Skeletal muscle satellite cell (primary cell): ENCODE results near the gene NFKBIZ.

Source experiments
- H3K27me3 ChIP-seq: 2 replicates; pipeline ENCODE4 v1.7.0; 2013; ENCODE audit warnings: low read length; ENCODE audit not compliant: control insufficient read depth, insufficient read depth
- H3K36me3 ChIP-seq: 2 replicates; pipeline ENCODE4 v1.7.0; 2013; ENCODE audit warnings: mild to moderate bottlenecking, control low read depth, low read length; ENCODE audit not compliant: insufficient read depth
- H3K4me1 ChIP-seq: 2 replicates; pipeline ENCODE4 v1.7.0; 2013; ENCODE audit warnings: low read length; ENCODE audit not compliant: control insufficient read depth, insufficient read depth
- H3K4me2 ChIP-seq: 2 replicates; pipeline ENCODE4 v1.7.0; 2013; ENCODE audit warnings: mild to moderate bottlenecking, low read length
- H3K4me3 ChIP-seq: 2 replicates; pipeline ENCODE4 v1.7.0; 2013; ENCODE audit warnings: low read length
- H3K9ac ChIP-seq: 2 replicates; pipeline ENCODE4 v1.7.0; 2013; ENCODE audit warnings: mild to moderate bottlenecking, low read depth, low read length, moderate library complexity
- H3K9me3 ChIP-seq: replicated peaks from 2 replicates; pipeline ENCODE4 v1.7.0; 2013; ENCODE audit warnings: mild to moderate bottlenecking, control low read depth, low read length

The NFKBIZ gene

GRCh38 chr3:101851850-101852714, 2.8 kb downstream of the NFKBIZ start:
- no peaks in the 10 kb centered on the region for H3K9me3 ChIP-seq
- no peaks in the 10 kb centered on the region for H3K27me3 ChIP-seq
- H3K4me3 ChIP-seq: peak overlapping the region; percentile 82
- H3K36me3 ChIP-seq: peaks cover 73% of the 10 kb centered on the region
- peak overlapping the region; percentile 86 for H3K4me2 ChIP-seq
- peaks cover 53% of the 10 kb centered on the region for H3K4me1 ChIP-seq
- H3K9ac ChIP-seq: peak overlapping the region; percentile 99

- H3K9ac ChIP-seq: peak overlapping the region; percentile 99
- H3K4me1 ChIP-seq: peaks cover 56% of the 10 kb centered on the region
- H3K4me2 ChIP-seq: peak overlapping the region; percentile 86
- no peaks in the 10 kb centered on the region for H3K27me3 ChIP-seq
- peak overlapping the region; percentile 82 for H3K4me3 ChIP-seq
- H3K36me3 ChIP-seq: peaks cover 84% of the 10 kb centered on the region
- no peaks in the 10 kb centered on the region for H3K9me3 ChIP-seq
These were observed 3.9 kb downstream of the NFKBIZ start for GRCh38 chr3:101852983-101853840.

- peaks cover 53% of the 10 kb centered on the region for H3K4me1 ChIP-seq
- H3K4me2 ChIP-seq: peak overlapping the region; percentile 86
- H3K4me3 ChIP-seq: no peak overlapping the region
- H3K9me3 ChIP-seq: no peaks in the 10 kb centered on the region
- peak overlapping the region; percentile 99 for H3K9ac ChIP-seq
- no peaks in the 10 kb centered on the region for H3K27me3 ChIP-seq
- peaks cover 92% of the 10 kb centered on the region for H3K36me3 ChIP-seq
These were observed 4.7 kb downstream of the NFKBIZ start for GRCh38 chr3:101853982-101854381.

GRCh38 chr3:101854608-101855304, 5.4 kb downstream of the NFKBIZ start:
- peaks cover 97% of the 10 kb centered on the region for H3K36me3 ChIP-seq
- H3K9me3 ChIP-seq: no peaks in the 10 kb centered on the region
- no peak overlapping the region for H3K4me3 ChIP-seq
- H3K27me3 ChIP-seq: no peaks in the 10 kb centered on the region
- peak overlapping the region; percentile 13 for H3K4me2 ChIP-seq
- peaks cover 55% of the 10 kb centered on the region for H3K4me1 ChIP-seq
- H3K9ac ChIP-seq: peak overlapping the region; percentile 99

- H3K4me2 ChIP-seq: peak overlapping the region; percentile 49
- H3K4me1 ChIP-seq: peaks cover 51% of the 10 kb centered on the region
- no peaks in the 10 kb centered on the region for H3K27me3 ChIP-seq
- peaks cover 98% of the 10 kb centered on the region for H3K36me3 ChIP-seq
- no peaks in the 10 kb centered on the region for H3K9me3 ChIP-seq
- no peak overlapping the region for H3K4me3 ChIP-seq
- H3K9ac ChIP-seq: peak overlapping the region; percentile 25
These were observed 8.0 kb downstream of the NFKBIZ start for GRCh38 chr3:101857301-101857741.

GRCh38 chr3:101858464-101859030, 9.2 kb downstream of the NFKBIZ start:
- H3K9me3 ChIP-seq: no peaks in the 10 kb centered on the region
- H3K4me2 ChIP-seq: peak overlapping the region; percentile 27
- peak overlapping the region; percentile 25 for H3K9ac ChIP-seq
- H3K36me3 ChIP-seq: peaks cover 86% of the 10 kb centered on the region
- H3K4me3 ChIP-seq: no peak overlapping the region
- no peaks in the 10 kb centered on the region for H3K27me3 ChIP-seq
- H3K4me1 ChIP-seq: peaks cover 39% of the 10 kb centered on the region

GRCh38 chr3:101859882-101860448, 10.7 kb downstream of the NFKBIZ start:
- no peak overlapping the region for H3K4me3 ChIP-seq
- H3K9ac ChIP-seq: no peak overlapping the region
- peaks cover 72% of the 10 kb centered on the region for H3K36me3 ChIP-seq
- H3K27me3 ChIP-seq: no peaks in the 10 kb centered on the region
- H3K9me3 ChIP-seq: no peaks in the 10 kb centered on the region
- H3K4me1 ChIP-seq: peaks cover 26% of the 10 kb centered on the region
- no peak overlapping the region for H3K4me2 ChIP-seq

- H3K9ac ChIP-seq: no peak overlapping the region
- no peak overlapping the region for H3K4me3 ChIP-seq
- H3K36me3 ChIP-seq: peaks cover 61% of the 10 kb centered on the region
- H3K4me2 ChIP-seq: no peak overlapping the region
- no peaks in the 10 kb centered on the region for H3K9me3 ChIP-seq
- H3K4me1 ChIP-seq: peaks cover 31% of the 10 kb centered on the region
- no peaks in the 10 kb centered on the region for H3K27me3 ChIP-seq
These were observed 12.0 kb downstream of the NFKBIZ start for GRCh38 chr3:101861212-101861788.

- Histone ChIP-seq H3K4me3 (no peak overlapping the region), H3K36me3 (peaks cover 54% of the 10 kb centered on the region), H3K9ac (no peak overlapping the region), H3K9me3 (no peaks in the 10 kb centered on the region), H3K4me2 (no peak overlapping the region), H3K4me1 (peaks cover 27% of the 10 kb centered on the region), H3K27me3 (no peaks in the 10 kb centered on the region)
These were observed 12.6 kb downstream of the NFKBIZ start for GRCh38 chr3:101861789-101862415.
